Cardiac fibroblast (primary cell): Measurements from ENCODE around the gene HOTAIR.
A peak's percentile ranks its signal among the peaks of the same experiment; 100 is the strongest.

ENCODE experiments used
- DNase-seq, 2 donors: peaks; one replicate each; pipeline versions ENCODE4 v3.0.0 to v3.0.0-alpha.2; 2010; ENCODE audit warnings: low read depth in 2 of 2
- H3K4me3 ChIP-seq, 2 donors: replicated peaks in 1 of 2; 1 replicate in 1 of 2; 2 replicates in 1 of 2; pipeline ENCODE4 v1.5.1; 2011; ENCODE audit warnings: low read depth in 2 of 2, low read length in 2 of 2, mild to moderate bottlenecking in 2 of 2, moderate library complexity in 1 of 2
- TF ChIP-seq, protein P1 (sequence below): IDR thresholded peaks from one replicate; pipeline ENCODE4 v1.5.1; 2011; ENCODE audit warnings: low read depth, mild to moderate bottlenecking, low read length, inconsistent platforms

The HOTAIR gene

DNA sequence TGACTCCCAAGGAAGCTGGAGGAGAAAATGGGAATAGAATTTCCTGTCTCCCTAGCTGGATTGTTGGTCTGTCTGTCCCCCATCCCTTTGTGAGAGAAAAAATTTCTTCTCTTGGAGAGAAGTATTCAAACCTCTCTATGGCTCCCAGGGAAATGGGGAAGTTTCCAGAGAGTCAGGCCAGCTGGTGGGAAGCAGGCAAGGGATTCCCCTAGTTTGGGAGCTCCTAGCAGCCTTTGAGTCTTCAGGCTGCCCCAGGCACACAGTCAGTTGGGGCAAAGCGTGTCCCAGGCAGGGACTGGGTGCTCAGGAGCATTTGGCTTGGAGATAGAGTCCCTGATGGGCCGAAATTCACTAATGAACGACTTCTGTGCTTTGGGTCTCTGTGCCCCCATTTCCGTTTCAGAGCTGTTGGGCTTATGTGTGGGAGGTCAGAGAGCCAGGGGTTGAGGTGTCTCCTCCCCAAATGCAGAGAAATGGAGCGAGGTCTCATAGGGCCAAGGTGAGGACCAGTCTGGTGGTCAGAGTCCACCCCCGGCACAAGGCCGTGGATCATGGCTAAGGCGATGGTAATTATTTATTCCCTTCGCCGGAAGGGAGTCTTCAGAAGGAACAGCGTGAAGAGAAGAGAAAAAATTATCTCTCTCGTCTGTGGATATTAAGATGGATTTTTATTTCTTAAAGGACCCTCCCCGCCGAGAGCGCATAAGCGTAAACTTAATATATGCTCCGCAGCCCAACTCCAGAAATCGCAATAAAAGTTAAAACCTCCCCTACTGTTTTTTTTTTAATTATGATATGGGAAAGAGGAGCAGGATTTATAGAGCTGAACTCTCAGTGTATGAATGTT, 18.6 kb upstream of the HOTAIR start:
- no peak for DNase-seq
- no peak overlapping the region for H3K4me3 ChIP-seq
- TF ChIP-seq, protein P1, sequence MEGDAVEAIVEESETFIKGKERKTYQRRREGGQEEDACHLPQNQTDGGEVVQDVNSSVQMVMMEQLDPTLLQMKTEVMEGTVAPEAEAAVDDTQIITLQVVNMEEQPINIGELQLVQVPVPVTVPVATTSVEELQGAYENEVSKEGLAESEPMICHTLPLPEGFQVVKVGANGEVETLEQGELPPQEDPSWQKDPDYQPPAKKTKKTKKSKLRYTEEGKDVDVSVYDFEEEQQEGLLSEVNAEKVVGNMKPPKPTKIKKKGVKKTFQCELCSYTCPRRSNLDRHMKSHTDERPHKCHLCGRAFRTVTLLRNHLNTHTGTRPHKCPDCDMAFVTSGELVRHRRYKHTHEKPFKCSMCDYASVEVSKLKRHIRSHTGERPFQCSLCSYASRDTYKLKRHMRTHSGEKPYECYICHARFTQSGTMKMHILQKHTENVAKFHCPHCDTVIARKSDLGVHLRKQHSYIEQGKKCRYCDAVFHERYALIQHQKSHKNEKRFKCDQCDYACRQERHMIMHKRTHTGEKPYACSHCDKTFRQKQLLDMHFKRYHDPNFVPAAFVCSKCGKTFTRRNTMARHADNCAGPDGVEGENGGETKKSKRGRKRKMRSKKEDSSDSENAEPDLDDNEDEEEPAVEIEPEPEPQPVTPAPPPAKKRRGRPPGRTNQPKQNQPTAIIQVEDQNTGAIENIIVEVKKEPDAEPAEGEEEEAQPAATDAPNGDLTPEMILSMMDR = no peak

DNA sequence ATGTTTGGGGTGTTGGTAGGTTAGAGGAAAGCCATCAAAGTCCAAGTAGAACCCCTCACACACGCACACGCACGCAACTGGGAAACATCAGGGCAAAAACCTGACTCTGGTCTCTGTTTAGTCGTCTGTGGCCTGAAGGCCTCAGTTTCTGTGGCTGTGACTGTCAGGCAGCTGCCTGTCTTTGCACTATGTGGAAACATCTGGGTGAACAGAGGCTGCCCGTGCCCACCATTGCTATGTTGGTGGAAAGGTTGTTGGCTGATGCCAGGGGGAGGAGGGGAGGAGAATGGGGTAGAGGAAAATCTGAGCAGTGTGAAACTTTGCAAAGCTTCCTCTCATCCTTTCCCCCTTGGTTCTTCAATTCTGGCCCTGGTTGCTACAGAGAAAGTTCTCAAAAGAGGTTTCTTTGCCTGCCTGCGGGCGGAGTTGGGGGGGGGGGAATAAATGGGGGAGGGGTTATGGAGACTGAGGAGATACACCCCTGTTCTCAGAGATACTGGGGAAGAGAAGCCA, 17.7 kb upstream of the HOTAIR start:
- DNase-seq = no peak
- H3K4me3 ChIP-seq = no peak overlapping the region
- TF ChIP-seq, protein P1 = no peak

DNA sequence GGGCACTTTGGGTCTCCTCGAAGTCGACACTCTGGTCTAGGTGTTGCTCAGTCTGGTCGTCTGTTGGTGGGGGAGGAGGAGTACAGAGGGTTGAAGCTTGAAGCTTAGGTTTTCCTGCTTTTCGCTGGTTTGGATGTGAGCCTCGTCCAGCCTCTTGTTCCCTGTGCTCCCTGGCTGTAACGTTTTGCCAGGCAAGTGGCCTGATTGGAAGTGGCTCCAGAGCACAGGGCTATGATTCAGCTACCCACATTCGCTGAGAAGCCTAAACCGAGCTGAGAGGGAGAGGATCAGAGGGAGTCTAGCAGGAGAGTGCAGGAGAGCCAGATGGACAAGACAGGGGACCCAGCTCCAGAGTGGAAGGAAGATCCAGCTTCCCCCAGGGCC, 16.3 kb upstream of the HOTAIR start:
- H3K4me3 ChIP-seq = no peak overlapping the region
- no peak for DNase-seq
- TF ChIP-seq, protein P1 = no peak

DNA sequence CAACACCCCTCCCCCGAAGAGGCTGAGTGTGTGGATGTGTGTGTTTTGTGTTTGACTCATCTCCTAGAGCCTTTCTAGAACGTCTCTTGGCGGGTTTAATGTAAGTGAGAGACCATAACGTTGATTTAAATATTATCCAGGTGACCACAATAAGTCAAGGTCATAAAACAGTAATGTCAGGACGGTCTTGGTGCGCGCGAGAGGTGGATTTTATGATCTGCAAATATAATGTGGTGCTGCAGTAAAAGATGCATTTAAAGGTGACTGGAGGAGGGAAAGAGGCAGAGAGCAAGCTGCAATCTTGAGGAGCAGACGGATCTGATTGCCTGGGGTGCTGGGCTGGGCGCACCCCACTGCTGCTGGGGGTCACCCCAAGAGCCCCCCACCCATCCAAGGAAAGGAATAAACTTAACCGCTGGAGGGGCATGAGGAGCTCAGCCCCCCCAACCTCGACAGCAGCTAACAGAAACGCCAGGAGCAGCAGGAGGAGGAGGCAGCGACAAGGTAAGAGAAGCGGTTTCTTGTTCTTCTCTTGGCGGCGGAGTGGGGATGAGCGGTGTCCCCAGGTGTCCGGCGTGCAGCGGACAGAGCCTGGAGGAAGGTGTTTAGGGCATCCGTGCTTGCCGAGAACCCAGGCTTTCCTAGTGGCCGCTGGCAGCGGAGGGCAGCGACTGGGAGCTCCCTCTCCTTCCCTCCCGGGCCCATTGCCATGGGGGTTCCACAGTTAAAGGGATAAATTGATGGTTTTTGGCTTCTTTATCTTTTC, 15.7 kb upstream of the HOTAIR start:
- TF ChIP-seq, protein P1 = no peak
- H3K4me3 ChIP-seq = no peak overlapping the region
- DNase-seq = no peak

DNA sequence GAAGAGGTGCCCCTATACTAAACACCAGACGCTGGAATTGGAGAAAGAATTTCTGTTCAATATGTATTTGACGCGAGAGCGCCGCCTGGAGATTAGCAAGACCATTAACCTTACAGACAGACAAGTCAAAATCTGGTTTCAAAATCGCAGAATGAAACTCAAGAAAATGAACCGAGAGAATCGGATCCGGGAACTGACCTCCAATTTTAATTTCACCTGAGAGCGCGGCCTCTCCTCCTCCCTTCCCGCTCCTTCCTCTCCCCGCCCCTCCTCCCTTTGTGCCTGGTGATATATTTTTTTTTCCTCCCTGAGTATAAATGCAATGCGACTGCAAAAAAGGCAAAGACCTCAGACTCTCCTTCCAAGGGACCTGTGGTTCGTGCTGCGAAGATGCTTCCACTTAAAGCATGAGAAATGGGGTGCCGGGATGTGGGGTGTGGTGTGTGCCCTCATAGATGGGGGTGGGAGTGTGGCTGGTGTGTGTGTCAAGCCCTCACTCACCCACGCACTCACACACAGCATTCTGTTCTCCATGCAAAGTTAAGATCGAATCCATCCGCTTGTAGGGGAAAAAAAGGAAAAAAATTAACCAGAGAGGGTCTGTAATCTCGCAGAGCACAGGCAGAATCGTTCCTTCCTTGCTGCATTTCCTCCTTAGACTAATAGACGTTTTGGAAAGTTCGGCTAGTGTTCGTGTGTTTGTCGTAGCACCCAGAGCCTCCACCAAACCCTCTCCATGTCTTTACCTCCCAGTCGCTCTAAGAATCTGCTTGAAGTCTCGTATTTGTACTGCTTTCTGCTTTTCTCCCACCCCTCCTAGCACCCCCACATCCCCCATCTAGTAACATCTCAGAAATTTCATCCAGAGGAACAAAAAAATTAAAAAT, 14.7 kb upstream of the HOTAIR start:
- DNase-seq = peak; percentile 52 to 66
- TF ChIP-seq, protein P1 = peak; percentile 58
- no peak overlapping the region for H3K4me3 ChIP-seq

DNA sequence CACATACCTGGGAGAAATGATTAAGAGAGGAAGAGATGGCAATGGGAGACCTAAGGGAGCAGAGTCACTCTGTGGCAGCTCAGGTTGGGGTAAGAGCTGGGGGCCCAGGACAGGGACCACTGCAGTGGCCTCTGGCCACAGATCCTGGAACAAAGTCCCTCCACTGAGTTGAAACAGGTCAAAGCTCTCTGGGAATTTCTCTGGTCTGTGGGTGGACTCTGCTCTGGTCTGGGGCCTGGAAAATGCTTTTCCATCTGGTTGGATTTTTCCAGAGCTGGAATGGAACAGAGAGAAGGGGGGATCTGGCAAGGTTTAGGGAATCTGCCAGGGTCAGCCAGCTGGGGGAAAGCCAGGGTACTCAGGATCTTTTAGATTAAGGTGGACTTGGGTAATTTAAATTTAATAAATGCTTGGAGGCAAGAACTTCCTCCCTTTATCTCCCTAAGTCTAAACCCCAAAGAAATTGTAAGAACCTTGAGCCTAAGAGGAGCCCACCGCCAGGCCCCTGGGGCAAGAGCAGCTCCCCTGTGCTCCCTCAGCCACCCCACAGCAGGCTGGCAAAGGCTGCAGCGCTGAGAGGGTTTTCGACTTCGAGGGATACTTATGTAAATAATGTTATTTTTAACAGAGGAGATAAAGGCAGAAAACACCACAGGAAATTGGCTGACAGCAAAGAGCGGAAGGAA, 13.9 kb upstream of the HOTAIR start:
- no peak overlapping the region for H3K4me3 ChIP-seq
- DNase-seq = no peak
- TF ChIP-seq, protein P1 = no peak
